HL-60 (cell line): ENCODE results near the gene ELF2.

Experiments used
- DNase-seq, 2 experiments: peaks; one replicate each; pipeline ENCODE4 v3.0.0-alpha.2; 2010 to 2020; ENCODE audit warnings: low read depth in 1 of 2, low spot score in 1 of 2
- H3K27ac ChIP-seq: fragments of 250-450 bp; sonication (Bioruptor Pico); replicated peaks from 2 replicates; pipeline ENCODE4 v1.5.1; 2020; ENCODE audit warnings: mild to moderate bottlenecking, moderate library complexity
- H3K27me3 ChIP-seq: fragments of 250-450 bp; sonication (Bioruptor Pico); 2 replicates; pipeline ENCODE4 v1.5.1; 2021; ENCODE audit warnings: mild to moderate bottlenecking, moderate library complexity; ENCODE audit not compliant: insufficient read depth, poor library complexity, severe bottlenecking
- H3K4me3 ChIP-seq: replicated peaks from 2 replicates; pipeline ENCODE4 v1.5.1; 2011; ENCODE audit warnings: mild to moderate bottlenecking, control low read depth, low read length; ENCODE audit not compliant: insufficient read depth
- CTCF ChIP-seq: IDR thresholded peaks from one replicate; pipeline ENCODE4 v1.5.1; 2011; ENCODE audit warnings: low read length, control low read depth, inconsistent platforms; ENCODE audit not compliant: insufficient read depth
- GABPA ChIP-seq: IDR thresholded peaks from 2 replicates; pipeline ENCODE4 v1.6.1; 2012; ENCODE audit warnings: low read depth
- POLR2AphosphoS5 ChIP-seq: IDR thresholded peaks from 2 replicates; pipeline ENCODE4 v1.6.1; 2012; ENCODE audit warnings: low read depth
- REST ChIP-seq: IDR thresholded peaks from 2 replicates; pipeline ENCODE4 v1.6.1; 2012; ENCODE audit warnings: low read depth; ENCODE audit not compliant: insufficient replicate concordance
- SPI1 ChIP-seq: IDR thresholded peaks from 2 replicates; pipeline ENCODE4 v1.6.1; 2012; ENCODE audit warnings: low read depth, mild to moderate bottlenecking, borderline replicate concordance

ELF2 gene

DNA sequence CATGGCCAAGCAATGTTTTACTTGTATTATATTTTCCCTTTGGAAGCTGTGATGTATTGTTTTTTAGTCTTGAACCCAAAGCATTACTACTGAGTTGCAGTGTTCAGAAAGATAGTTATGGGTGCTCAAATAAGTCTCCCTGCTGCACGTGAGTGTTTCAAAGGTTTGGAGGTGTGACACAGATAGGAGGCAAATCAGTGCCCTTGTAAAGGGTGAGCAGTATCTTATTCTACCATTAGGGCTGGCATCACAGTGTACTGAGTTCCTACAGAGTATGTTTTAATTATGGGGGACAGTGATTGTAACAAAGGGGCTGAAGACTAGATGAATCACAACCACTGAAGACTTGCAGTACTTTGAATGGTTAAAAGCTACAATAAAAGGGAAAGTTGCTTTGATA, 123.1 kb downstream of the ELF2 start:
- Histone ChIP-seq H3K4me3 (no peak overlapping the region), H3K27me3 (no peaks in the 10 kb centered on the region), H3K27ac (no peak overlapping the region)
- TF ChIP-seq GABPA (no peak), CTCF (no peak), REST (no peak)
- DNase-seq = no peak

GRCh38 chr4:139050446-139050845, 126.6 kb downstream of the ELF2 start:
- TF ChIP-seq SPI1 = no peak
- TF ChIP-seq CTCF = no peak
- no peak for TF ChIP-seq GABPA
- no peak for TF ChIP-seq REST
- no peak for TF ChIP-seq POLR2AphosphoS5
- Histone ChIP-seq H3K27me3 (no peaks in the 10 kb centered on the region), H3K27ac (0 out of 2 replicates have a peak overlapping the region, but pooled peaks have one; percentile 9), H3K4me3 (no peak overlapping the region)
- DNase-seq = no peak

- no peak for TF ChIP-seq GABPA
- no peak for TF ChIP-seq REST
- no peak for TF ChIP-seq POLR2AphosphoS5
- no peak for TF ChIP-seq CTCF
- TF ChIP-seq SPI1 = no peak
- H3K4me3 ChIP-seq = no peak overlapping the region
- H3K27me3 ChIP-seq = no peaks in the 10 kb centered on the region
- DNase-seq = no peak
- no peak overlapping the region; the same call in 1 of the 2 replicates for H3K27ac ChIP-seq
Observed at GRCh38 chr4:139048026-139048425, 129.0 kb downstream of the ELF2 start.
